Activated CD8-positive, alpha-beta memory T cell treated with anti-CD3 and anti-CD28 coated beads, Interleukin-2, amount 50 U/mL, for 48 hours (primary cell): ENCODE measurements around the gene EVA1C.
"Not testable (repeated sequence)": the region's sequence is repeated elsewhere in the genome, so short reads cannot be mapped to it uniquely, and the experiment has no call there.

Experiments
- DNase-seq: peaks from one replicate; pipeline ENCODE4 v3.0.0-alpha.2; 2020

Gene EVA1C

DNA sequence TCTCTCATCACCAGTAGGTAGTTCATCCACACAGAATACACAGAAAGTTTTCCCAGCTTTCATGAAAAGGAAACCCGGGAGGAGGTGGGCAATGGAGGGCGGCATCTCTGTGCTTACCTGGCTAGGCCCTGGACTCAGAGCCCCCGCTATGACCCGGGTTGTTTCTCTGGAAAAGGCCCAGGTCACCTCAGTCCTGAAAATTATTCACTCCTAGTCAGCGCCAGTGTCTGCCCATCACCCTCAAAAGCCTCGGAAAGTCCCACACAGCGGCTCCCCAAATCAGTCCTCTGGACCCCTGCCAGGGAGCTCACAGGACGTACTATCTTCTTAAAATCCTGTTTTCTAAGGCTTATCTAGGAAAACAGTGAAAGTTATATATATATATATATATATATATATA is 121.6 kb downstream of the EVA1C start:
- no peak for DNase-seq

- no peak for DNase-seq
Observed at GRCh38 chr21:32535612-32536011, 123.1 kb downstream of the EVA1C start.

DNA sequence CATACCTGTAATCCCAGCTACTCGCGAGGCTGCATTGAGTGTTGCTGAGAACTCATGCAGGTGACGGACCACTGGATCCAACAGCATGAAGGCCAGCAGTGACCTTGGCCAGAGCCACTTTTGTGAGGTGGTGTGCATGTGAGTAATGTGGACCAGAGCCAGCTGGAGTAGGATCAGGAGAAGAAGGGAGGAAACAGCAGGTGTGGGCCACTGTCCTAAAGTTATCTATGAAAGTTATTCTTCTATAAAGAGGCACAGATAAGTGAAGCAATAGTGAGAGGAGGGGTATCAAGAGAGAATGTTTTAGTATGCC is 125.0 kb downstream of the EVA1C start:
- no peak for DNase-seq

GRCh38 chr21:32538147-32538792 is 125.8 kb downstream of the EVA1C start:
- DNase-seq: no peak

DNA sequence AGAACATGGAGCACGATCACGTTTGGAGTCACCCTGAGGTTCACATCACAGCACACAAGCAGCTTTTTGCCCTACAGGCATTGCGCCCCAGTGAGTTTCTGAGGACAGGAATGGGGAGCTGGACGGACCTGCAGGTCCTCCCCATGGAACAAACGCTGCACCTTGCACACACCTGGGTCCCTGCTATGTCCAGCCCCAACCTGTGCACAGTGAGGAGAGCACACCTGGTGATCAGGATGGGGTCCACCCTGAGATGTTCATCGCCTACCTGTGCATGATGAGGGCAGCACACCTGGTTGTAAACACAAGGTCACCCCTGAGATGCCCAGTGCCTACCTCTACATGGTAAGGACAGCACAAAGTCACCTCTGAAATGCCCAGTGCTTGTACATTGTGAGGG is 126.9 kb downstream of the EVA1C start:
- no peak for DNase-seq

- DNase-seq: not testable (repeated sequence)
Observed at GRCh38 chr21:32543056-32543455, 130.6 kb downstream of the EVA1C start.

- no peak for DNase-seq
Observed at GRCh38 chr21:32543975-32544374, 131.5 kb downstream of the EVA1C start.

GRCh38 chr21:32544697-32545096 is 132.2 kb downstream of the EVA1C start:
- DNase-seq: no peak

GRCh38 chr21:32545948-32546441 is 133.5 kb downstream of the EVA1C start:
- no peak for DNase-seq

GRCh38 chr21:32547018-32547417 is 134.5 kb downstream of the EVA1C start:
- no peak for DNase-seq

DNA sequence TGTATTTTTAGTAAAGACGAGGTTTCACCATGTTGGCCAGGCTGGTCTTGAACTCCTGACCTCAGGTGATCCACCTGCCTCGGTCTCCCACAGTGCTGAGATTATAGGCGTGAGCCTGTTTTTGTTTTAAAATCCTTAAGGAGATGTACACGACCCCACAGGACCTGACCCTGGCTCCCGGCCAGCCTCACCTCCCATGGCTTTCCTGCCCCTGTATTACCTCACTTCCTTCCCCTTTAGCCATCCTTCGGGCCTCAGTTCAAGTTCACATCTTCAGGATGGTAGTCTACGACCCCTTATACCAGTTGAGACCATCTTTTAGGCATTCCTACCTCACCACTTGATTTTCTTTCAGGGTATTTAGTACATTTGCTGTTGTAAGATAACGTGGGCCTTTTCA is 136.5 kb downstream of the EVA1C start:
- no peak for DNase-seq

DNA sequence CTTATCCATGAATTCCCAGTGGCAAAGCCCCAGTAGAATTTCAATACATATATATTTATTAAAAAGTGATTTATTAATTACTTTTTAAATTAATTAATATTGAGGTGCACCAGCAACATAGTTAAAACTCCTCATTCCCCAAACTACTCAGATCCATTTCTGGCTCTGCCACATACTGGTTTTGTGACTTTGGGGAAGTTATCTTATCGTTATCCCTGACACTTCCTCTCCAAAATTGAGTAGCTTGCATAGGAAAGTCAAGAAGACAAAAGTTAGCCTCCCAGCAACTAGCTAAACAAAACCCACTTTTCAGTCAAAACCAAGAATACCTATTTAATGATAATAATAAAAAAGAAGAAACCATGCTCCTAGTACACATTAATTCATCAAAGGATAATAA is 136.9 kb downstream of the EVA1C start:
- DNase-seq: no peak

GRCh38 chr21:32549886-32550285 is 137.4 kb downstream of the EVA1C start:
- DNase-seq: no peak

DNA sequence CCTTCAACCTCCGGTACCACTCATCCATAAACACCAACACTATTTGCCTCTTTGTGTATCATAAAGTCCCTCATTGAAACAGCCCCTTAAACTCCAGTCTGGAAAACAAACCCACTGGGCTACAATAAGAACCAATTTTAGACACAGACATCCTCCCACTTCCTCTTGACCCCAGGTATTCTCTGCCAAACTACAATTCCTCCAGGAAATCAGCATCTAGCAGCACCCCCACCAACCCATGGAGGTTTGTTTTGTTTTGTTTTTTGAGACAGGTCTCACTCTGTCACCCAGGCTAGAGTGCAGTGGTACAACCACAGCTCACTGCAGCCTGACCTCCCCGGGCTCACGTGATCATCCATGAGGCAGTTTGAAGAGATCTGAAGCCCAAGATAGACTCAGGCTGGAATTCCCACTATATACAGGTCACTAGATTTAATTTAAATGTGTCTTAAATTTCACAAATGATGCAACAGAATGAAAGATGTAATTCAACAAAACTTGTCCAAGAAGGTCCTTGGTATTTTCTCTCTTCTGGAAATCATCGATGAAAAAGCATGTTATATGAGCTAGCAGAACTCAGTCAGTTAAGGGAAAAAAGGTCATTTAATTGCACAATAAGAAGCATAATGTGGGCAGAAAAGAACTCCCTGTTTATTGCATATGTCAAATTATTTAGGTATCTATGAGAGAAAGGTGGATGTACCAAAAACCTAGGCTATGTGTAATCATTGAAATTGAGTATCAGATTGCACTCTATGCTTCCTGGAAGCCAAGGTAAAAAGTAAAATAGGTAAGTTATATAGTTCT is 142.5 kb downstream of the EVA1C start:
- no peak for DNase-seq

- DNase-seq: no peak
Observed at GRCh38 chr21:32558106-32558505, 145.6 kb downstream of the EVA1C start.

- DNase-seq: no peak
Observed at GRCh38 chr21:32559006-32559610, 146.6 kb downstream of the EVA1C start.

DNA sequence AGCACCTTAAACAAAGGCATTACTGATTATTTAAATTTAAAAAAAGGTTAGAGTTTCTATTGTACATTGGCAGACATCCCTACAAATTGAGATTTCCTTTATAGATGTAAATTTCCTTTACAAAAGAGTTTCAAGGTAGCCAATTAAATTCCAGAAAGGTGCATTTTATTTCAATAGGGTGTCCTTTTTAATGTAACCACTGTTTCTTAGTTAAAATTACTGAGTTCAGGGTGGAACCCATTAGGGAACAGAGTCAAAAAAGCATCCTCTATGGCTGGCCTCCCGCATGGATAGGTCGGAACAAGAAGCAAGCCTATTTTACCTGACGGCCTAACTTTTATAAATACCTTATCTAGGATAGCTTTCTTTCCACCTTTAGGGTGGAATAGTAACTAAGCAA is 148.4 kb downstream of the EVA1C start:
- no peak for DNase-seq

- not testable (repeated sequence) for DNase-seq
Observed at GRCh38 chr21:32561476-32561875, 149.0 kb downstream of the EVA1C start.

- DNase-seq: no peak
Observed at GRCh38 chr21:32562426-32562825, 149.9 kb downstream of the EVA1C start.

GRCh38 chr21:32562915-32563314 is 150.4 kb downstream of the EVA1C start:
- DNase-seq: no peak
